GM19035 (cell line): ENCODE data around the gene CNTN4.
"Not testable (repeated sequence)": the region's sequence is repeated elsewhere in the genome, so short reads cannot be mapped to it uniquely, and the experiment has no call there.

Experiments
- ATAC-seq: cut with Tn5 transposase; IDR thresholded peaks from one replicate; pipeline ENCODE4 v1.9.1; 2021; ENCODE audit not compliant: unreplicated experiment

The CNTN4 gene

GRCh38 chr3:2774481-2775249 lies 676.0 kb downstream of the CNTN4 start:
- ATAC-seq: no peak

DNA sequence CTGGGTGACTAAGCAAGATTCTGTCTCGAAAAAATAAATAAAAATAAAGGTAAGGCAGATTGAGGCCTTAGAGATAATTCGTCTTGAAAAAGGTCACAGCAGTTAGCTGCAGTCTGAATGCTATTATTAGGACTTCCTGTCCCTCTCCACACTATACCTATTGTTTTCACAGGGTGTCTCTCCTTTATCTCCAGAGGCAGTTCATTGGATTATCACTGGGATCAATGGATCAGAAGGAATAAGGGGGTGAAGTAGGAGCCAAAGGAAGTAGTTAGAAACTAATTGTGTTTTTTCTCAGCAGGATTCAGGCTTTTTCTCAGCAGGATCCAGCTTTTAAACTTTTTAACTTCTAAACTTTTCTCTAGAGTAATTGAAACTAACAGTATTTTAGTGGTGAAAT lies 684.6 kb downstream of the CNTN4 start:
- no peak for ATAC-seq

GRCh38 chr3:2784627-2785026 lies 686.0 kb downstream of the CNTN4 start:
- no peak for ATAC-seq

GRCh38 chr3:2790266-2790815 lies 691.7 kb downstream of the CNTN4 start:
- no peak for ATAC-seq

DNA sequence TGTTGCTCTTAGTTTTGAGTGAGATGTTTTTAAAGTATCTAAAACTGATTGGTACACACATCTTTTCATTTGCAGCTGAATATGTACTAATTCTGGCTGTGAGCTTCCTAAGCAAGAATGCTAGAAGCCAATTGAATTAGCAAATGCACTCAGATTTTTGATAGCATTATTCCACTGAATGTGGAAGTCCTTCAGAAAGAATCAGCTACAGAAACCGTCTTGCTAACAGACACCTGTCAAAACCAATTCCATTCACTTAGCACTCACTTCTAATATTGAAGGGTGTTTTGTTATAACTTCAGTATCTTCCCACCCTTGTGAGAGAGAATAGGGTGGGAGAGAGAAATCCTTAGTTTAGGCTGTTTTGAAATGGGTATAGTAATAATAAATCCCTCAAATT lies 693.8 kb downstream of the CNTN4 start:
- ATAC-seq: no peak

DNA sequence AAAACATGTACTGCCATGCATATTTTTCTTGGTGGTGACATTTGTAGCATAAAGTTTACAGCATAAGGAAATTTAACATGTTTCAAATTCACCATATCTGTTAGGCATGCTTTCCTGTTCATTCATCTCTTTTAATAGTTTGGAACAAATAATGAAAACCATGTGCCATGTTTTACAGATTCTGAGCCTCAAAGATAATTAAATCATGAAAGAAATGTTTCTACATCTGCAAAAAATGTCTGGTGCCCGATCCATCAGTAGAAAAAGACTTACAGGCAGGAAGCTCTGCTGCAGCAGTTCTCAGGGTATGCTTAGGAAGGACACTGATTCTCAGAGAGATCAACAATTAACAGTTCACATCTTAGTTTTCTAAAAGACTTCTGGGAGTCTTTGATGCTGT lies 695.3 kb downstream of the CNTN4 start:
- ATAC-seq: no peak

- ATAC-seq: no peak
These were observed 703.8 kb downstream of the CNTN4 start for GRCh38 chr3:2802429-2802828.

GRCh38 chr3:2807514-2807913 lies 708.8 kb downstream of the CNTN4 start:
- ATAC-seq: no peak

DNA sequence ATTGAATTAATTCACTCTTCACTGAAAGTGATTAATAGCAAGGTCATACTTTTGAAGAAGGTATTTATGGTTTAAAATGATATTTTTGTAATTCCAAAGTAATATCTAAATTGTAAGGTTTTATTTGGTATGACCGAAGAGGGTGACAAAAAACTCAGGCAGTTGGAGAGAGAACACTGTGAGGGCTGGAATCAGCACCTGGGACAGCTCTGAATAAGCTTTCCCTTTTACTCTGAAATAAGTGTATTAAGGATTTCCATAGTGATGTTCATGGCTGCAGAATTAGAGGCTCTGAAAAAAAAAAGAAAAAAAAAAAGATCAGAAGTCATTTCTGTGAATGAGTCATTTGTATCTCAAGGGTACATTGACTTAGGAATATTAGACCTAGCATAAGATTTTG lies 712.1 kb downstream of the CNTN4 start:
- ATAC-seq: no peak

GRCh38 chr3:2819571-2819970 lies 720.9 kb downstream of the CNTN4 start:
- ATAC-seq: no peak

GRCh38 chr3:2820982-2821381 lies 722.3 kb downstream of the CNTN4 start:
- not testable (repeated sequence) for ATAC-seq

GRCh38 chr3:2822611-2823010 lies 723.9 kb downstream of the CNTN4 start:
- no peak for ATAC-seq

DNA sequence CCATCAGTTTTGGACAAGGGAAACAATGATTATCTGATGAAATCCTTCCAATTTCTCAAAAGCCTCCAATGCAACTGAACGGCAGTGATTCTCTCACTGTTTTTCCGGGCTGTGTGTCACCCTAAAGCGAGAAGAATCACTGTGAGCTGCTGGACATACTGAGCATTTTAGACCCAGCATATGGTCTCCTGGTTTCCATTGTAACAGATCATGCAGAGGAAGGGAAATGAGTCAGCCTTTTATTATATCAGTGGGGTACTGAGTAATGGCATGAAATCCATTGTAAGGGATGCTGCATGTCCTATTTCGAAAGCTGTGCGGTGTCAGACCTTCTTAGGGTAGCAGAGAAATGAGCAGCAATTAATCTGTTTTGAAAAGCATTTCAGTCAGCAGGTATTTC lies 724.4 kb downstream of the CNTN4 start:
- ATAC-seq: no peak

- ATAC-seq: no peak
These were observed 725.0 kb downstream of the CNTN4 start for GRCh38 chr3:2823437-2824211.

- no peak for ATAC-seq
These were observed 727.4 kb downstream of the CNTN4 start for GRCh38 chr3:2826036-2826435.

GRCh38 chr3:2826453-2826852 lies 727.8 kb downstream of the CNTN4 start:
- ATAC-seq: no peak

- ATAC-seq: no peak
These were observed 738.6 kb downstream of the CNTN4 start for GRCh38 chr3:2837239-2837638.

- no peak for ATAC-seq
These were observed 739.2 kb downstream of the CNTN4 start for GRCh38 chr3:2837910-2838309.

- ATAC-seq: no peak
These were observed 740.0 kb downstream of the CNTN4 start for GRCh38 chr3:2838546-2839157.

DNA sequence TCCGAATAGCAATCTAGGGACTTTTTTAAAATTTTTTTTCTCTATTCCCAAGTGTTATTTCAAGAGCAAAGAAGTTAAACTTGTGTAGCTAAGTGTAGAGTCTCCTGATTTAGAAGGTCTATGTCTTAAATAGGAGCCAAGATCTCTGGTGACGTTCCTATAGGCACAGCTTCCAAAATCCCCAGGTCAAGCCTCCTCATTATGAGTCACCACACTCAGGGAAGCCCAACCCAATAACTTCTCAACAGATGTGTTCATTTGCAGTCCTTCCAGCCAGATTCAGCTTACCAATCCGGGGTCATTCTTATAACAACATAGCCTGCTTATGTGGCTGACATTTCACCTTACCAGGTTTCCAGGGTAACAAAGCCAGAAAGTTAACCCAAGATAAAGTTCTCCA lies 741.2 kb downstream of the CNTN4 start:
- no peak for ATAC-seq

- ATAC-seq: no peak
These were observed 748.6 kb downstream of the CNTN4 start for GRCh38 chr3:2847062-2847841.
